Measurements from ENCODE around the gene PRKAA2.
"Not testable (repeated sequence)": the region's sequence is repeated elsewhere in the genome, so short reads cannot be mapped to it uniquely, and the experiment has no call there.

The PRKAA2 gene

DNA sequence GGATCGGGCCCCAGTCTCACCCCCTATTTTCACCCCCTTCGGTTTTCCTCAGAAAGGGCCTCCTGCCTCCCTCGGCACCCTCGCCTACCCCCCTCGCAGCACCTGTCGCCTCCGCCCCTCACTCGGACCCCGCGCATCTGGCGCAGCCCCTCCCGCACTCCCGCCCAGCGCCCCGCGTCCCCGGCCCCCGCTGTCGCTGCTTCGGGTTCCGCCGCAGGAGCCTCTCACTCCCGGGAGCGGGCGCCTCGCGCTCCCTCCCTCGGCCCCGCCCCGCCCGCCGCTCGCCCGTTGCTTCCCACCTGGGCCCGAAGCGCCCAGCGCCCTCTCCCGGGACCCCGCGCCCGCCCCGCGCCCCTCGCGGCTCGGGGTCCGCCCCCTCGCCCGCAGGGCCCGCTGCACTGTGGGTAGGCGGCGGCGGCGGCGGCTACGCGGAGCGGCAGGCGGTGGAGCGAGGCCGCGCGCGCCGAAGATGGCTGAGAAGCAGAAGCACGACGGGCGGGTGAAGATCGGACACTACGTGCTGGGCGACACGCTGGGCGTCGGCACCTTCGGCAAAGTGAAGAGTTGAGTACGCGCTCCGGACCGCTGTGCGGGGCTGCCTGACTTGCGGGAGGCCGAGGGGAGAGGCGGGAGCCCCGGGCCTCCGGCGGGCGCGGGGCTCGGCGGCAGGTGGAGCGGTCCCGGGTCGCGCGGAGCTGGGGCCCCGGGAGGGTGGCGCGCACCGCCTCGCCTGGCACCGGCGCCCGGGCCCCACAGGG lies at the start of gene PRKAA2:
TSS of gene PRKAA2 (plus strand) at position 396 of the 758 bp plus-strand sequence. CDS start at position 470, 74 bp downstream.
- in situ Hi-C loops (cut with MboI; ENCODE audit: low pct_unique_long_range_greater_than_20kb, low sequenced_read_pairs) = no loop called here
- DNase-seq = peak; percentile 6

DNA sequence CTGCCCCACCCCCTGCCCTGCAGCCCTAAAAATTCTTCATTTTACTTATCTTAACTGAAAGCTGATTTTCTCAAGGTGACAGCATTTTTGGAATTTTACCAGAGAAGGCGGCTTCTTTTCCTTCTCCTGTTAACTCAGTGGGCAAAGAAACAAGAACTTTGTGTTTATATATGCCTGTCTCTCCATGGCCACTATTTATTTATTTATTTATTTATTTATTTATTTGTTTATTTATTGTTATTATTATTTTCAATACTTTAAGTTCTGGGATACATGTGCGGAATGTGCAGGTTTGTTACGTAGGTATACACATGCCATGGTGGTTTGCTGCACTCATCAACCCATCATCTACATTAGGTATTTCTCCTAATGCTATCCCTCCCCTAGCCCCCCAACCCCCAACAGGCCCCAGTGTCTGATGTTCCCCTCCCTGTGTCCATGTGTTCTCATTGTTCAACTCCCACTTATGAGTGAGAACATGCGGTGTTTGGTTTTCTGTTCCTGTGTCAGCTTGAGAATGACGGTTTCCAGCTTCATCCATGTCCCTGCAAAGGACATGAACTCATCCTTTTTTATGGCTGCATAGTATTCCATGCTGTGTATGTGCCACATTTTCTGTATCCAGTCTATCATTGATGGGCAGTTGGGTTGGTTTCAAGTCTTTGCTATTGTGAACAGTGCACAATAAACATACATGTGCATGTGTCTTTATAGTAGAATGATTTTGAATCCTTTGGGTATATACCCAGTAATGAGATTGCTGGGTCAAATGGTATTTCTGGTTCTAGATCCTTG lies 49.5 kb upstream of the PRKAA2 start:
- DNase-seq; in situ Hi-C loops (cut with MboI; ENCODE audit: low pct_unique_long_range_greater_than_20kb, low sequenced_read_pairs): not testable (repeated sequence)

- DNase-seq; in situ Hi-C loops (cut with MboI; ENCODE audit: low pct_unique_long_range_greater_than_20kb, low sequenced_read_pairs): not testable (repeated sequence)
Measured at GRCh38 chr1:56610097-56610496, 35.0 kb upstream of the PRKAA2 start.

- in situ Hi-C loops (cut with MboI; ENCODE audit: low pct_unique_long_range_greater_than_20kb, low sequenced_read_pairs); DNase-seq: not testable (repeated sequence)
Measured at GRCh38 chr1:56610770-56611169, 34.3 kb upstream of the PRKAA2 start.

GRCh38 chr1:56617141-56617540 lies 28.0 kb upstream of the PRKAA2 start:
- no peak for DNase-seq
- in situ Hi-C loops (cut with MboI; ENCODE audit: low pct_unique_long_range_greater_than_20kb, low sequenced_read_pairs) = no loop called here

DNA sequence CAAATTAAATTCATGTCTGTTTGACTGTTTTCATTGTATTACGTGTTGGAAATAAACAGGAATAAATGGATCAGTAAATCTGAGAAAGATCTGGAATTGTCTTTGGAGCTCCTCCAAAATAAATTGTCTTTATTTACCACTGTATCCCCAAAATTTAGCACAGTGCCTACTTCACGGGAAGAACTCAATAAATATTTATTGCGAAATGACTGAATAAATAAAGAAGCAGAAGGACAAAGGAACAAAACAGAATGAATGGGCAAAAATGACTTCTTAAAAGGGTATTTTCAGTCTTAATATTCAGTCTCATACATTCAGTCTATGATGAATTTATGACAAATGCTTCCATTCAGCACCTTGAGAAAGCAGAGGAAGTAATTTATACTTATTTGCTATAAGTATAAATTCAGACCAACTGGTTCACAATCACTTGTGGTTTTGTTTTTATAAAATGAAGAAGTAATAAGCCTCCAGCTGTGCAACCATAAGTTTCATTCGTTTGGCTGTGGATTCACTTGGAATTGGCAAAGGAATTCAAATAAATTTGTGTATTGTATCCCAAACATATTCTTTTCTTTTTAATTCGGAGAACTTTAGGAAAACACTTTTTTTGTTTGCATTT lies 19.2 kb upstream of the PRKAA2 start:
- no peak for DNase-seq
- in situ Hi-C loops (cut with MboI; ENCODE audit: low pct_unique_long_range_greater_than_20kb, low sequenced_read_pairs) = no loop called here

DNA sequence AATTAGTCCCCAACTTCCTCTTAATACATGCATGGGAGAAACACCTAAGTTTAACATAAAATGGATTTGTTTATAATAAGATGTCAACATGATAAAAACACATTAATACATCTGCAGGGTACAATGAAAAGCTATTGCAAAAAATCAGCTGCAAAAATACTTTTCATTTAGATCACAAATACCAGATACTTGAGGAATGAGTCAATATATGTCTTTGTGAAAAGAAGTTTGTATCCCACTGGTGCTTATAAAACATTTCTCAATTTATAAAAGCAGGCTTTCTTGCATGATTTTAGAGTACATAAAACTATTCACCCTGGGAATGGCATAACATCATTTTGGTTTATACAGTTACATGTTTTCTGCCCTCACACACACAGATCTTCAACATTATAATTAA lies 18.6 kb upstream of the PRKAA2 start:
- DNase-seq = no peak
- in situ Hi-C loops (cut with MboI; ENCODE audit: low pct_unique_long_range_greater_than_20kb, low sequenced_read_pairs) = no loop called here

GRCh38 chr1:56627019-56627635 lies 18.0 kb upstream of the PRKAA2 start:
- no peak for DNase-seq
- in situ Hi-C loops (cut with MboI; ENCODE audit: low pct_unique_long_range_greater_than_20kb, low sequenced_read_pairs) = no loop called here

GRCh38 chr1:56627636-56628039 lies 17.5 kb upstream of the PRKAA2 start:
- in situ Hi-C loops (cut with MboI; ENCODE audit: low pct_unique_long_range_greater_than_20kb, low sequenced_read_pairs) = no loop called here
- no peak for DNase-seq

GRCh38 chr1:56630786-56631185 lies 14.3 kb upstream of the PRKAA2 start:
- no peak for DNase-seq
- in situ Hi-C loops (cut with MboI; ENCODE audit: low pct_unique_long_range_greater_than_20kb, low sequenced_read_pairs) = no loop called here

GRCh38 chr1:56631901-56632300 lies 13.2 kb upstream of the PRKAA2 start:
- no peak for DNase-seq
- in situ Hi-C loops (cut with MboI; ENCODE audit: low pct_unique_long_range_greater_than_20kb, low sequenced_read_pairs) = no loop called here

GRCh38 chr1:56634981-56635380 lies 10.1 kb upstream of the PRKAA2 start:
- in situ Hi-C loops (cut with MboI; ENCODE audit: low pct_unique_long_range_greater_than_20kb, low sequenced_read_pairs) = no loop called here
- no peak for DNase-seq

DNA sequence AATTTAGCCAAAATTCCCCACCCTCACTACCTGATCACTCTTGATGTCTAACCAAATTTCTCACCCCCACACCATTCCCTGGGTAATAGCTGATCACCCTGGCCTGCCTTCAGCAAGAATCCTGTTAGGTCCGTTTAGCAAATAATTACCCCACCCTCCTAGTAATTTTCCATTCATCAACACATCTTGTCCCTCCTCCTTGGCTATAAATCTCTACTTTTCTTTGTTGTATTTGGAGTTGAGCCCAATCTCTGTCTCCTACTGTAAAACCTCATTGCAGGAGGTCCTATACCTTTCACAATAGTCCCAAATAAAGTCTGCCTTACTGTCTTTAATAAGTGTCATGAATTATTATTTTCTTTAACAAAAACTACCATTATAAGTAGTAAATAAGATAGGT lies 6.9 kb upstream of the PRKAA2 start:
- no peak for DNase-seq

DNA sequence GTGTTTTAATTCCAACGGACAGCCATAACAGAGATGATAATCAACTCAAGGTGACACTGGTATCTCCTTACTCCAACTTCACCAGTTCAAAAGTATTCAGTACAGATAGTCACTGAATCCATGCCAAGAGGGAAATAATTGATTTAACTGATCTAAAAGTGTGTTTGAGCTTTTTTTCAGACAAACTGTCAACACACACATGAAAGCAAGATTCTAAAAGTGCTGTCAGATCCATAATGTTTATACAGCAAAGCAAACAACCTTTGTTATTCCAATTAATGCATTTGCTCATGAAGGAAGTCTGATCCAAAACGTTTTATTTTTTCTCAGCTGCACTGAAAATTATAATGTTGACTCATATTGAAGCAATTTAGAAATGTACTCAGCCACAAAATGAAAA lies 5.9 kb upstream of the PRKAA2 start:
- DNase-seq = no peak
- in situ Hi-C loops (cut with MboI; ENCODE audit: low pct_unique_long_range_greater_than_20kb, low sequenced_read_pairs) = no loop called here

More for the DNA sequence above, 6.9 kb upstream of the PRKAA2 start:
- in situ Hi-C loops (cut with MboI; ENCODE audit: low pct_unique_long_range_greater_than_20kb, low sequenced_read_pairs) = no loop called here

DNA sequence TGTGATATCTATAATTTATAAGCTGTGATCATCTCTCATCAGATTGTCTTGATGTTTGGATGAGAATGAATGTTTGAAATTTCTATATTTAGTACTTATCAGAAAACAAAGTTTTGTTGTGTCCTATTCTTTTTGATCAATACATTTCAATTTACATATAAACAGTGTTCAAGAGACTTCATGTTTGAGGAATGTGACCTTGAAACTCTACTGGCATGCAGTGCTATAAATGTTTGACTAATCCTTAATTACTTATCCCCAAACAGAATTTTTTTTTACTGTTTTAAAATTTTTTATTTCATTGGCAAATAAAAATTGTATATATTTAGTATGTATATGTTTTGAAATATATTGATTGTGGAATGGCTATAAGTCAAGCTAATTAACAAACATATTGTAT lies 1.5 kb upstream of the PRKAA2 start:
- in situ Hi-C loops (cut with MboI; ENCODE audit: low pct_unique_long_range_greater_than_20kb, low sequenced_read_pairs) = no loop called here
- DNase-seq = no peak

- peak; percentile 3 for DNase-seq
- in situ Hi-C loops (cut with MboI; ENCODE audit: low pct_unique_long_range_greater_than_20kb, low sequenced_read_pairs) = no loop called here
Measured at GRCh38 chr1:56644064-56644918, 823 bp upstream of the PRKAA2 start.

- in situ Hi-C loops (cut with MboI; ENCODE audit: low pct_unique_long_range_greater_than_20kb, low sequenced_read_pairs) = no loop called here
- DNase-seq = no peak
Measured at GRCh38 chr1:56645677-56646305, 677 bp downstream of the PRKAA2 start.

DNA sequence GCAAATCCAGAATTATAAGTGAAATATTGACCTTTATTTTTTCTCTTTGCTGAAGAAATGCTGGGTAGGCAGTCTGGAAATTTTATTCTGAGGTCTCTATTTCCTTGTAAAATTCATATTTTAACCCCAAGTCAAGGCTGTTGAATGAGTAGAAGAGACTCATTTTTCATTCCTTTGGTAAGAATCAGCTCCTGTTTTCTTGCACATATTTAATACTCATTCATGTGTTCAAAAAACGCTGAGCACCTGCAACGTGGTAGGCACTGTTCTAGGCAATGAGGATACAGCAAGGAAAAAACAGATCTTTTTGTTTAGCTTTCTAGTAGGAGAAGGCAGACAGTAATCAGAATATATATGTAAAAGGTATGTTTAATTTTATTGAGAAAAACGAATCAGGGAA lies 1.5 kb downstream of the PRKAA2 start:
- in situ Hi-C loops (cut with MboI; ENCODE audit: low pct_unique_long_range_greater_than_20kb, low sequenced_read_pairs) = no loop called here
- DNase-seq = no peak

All from KBM-7 (cell line).